ENCODE results near the gene TSPOAP1. TPM values are rescaled to one million over a fixed set of nuclear protein-coding genes. Genes with fewer than 3 reads are reported as not detected.

Gene TSPOAP1
- total RNA-seq (2016; rRNA removed; fragmentation: Illumina TruSeq; extraction: Trizol) (not detected in 2 replicates), polyA plus RNA-seq (2011; rRNA removed) (0.25 TPM in 1 of 2 replicates, not detected in the other), polyA minus RNA-seq (2011; rRNA and poly(A)+ RNA removed; ENCODE audit: low replicate concordance) (0.26 TPM in 1 of 2 replicates, not detected in the other), Bru-seq, nascent RNA (percentile 7 among the genes with signal in this experiment), BruChase-seq, experiment 1, labeled RNA remaining after a 6-hour chase (percentile 12 among the genes with signal in this experiment), BruChase-seq, experiment 2, labeled RNA remaining after a 2-hour chase (percentile 9 among the genes with signal in this experiment)
- not detected in 2 replicates for total RNA-seq (2016; cell fraction: cytosol; rRNA removed; fragmentation: Illumina TruSeq; extraction: Trizol; ENCODE audit: low read depth)
- total RNA-seq (2016; cell fraction: insoluble cytoplasmic fraction; rRNA removed; fragmentation: Illumina TruSeq; extraction: Trizol), result not detected in 2 replicates
- total RNA-seq (2016; cell fraction: membrane; rRNA removed; fragmentation: Illumina TruSeq; extraction: Trizol), result not detected in 2 replicates
- total RNA-seq (2016; cell fraction: nucleus; rRNA removed; fragmentation: Illumina TruSeq; extraction: Trizol), result not detected in 2 replicates
- 0.03 TPM in 1 of 2 replicates, not detected in the other for polyA plus RNA-seq (2011; cell fraction: cytosol; rRNA removed)
- polyA plus RNA-seq (2011; cell fraction: nucleus; rRNA removed), result 0.09 and 0.50 TPM in 2 replicates
- polyA plus RNA-seq (2012), result 0.03 TPM in 1 of 2 replicates, not detected in the other
- polyA plus RNA-seq (2016; cell fraction: cytosol; fragmentation: Illumina TruSeq; extraction: Trizol; ENCODE audit: low read depth), result not detected in 2 replicates
- polyA plus RNA-seq (2016; cell fraction: insoluble cytoplasmic fraction; fragmentation: Illumina TruSeq; extraction: Trizol; ENCODE audit: low read depth), result not detected in 2 replicates
- polyA plus RNA-seq (2016; cell fraction: membrane; fragmentation: Illumina TruSeq; extraction: Trizol; ENCODE audit: low read depth), result not detected in 2 replicates
- polyA plus RNA-seq (2016; cell fraction: nucleus; fragmentation: Illumina TruSeq; extraction: Trizol; ENCODE audit: insufficient read depth, low read depth), result not detected in 2 replicates
- not detected in 2 replicates for polyA minus RNA-seq (2011; cell fraction: cytosol; rRNA and poly(A)+ RNA removed)
- polyA minus RNA-seq (2011; cell fraction: nucleus; rRNA and poly(A)+ RNA removed), result under 0.01 TPM in 1 of 2 replicates, not detected in the other
- long read RNA-seq, experiment 1, result 0 reads
- long read RNA-seq, experiment 2, result 0 reads

GRCh38 chr17:58328195-58329034, at the start of gene TSPOAP1:
TSS of gene TSPOAP1 (minus strand) at chr17:58328795. CDS start at chr17:58327920, 875 bp downstream.
- WGBS (ENCODE audit: low lambda C conversion rate), result 36% methylated on average over 19 of the region's 23 CpGs
- POLR2A ChIA-PET, result interaction anchor here (1.0 to 1.6 kb wide), 2 partner anchors 8 to 23 kb away, joined by 5 to 7 read pairs; partner anchors contain the start of gene SUPT4H1
- CTCF ChIA-PET (ENCODE audit: low intra/inter-chr PET ratio, low total read pairs), result no interaction called here
- no TSS peak for BruUV-seq (replicated peaks)
- no peak for FAIRE-seq
- no peak for DNase-seq (ENCODE audit: low spot score)
- Histone ChIP-seq H3K4me3 (replicated peaks in 1 of 3; ENCODE audit: insufficient read depth in 1 of 3, low read depth in 2 of 3, low read length in 3 of 3) (no peak within 1 kb of the TSS; a peak in 1 of 6 replicates), H2AFZ (ENCODE audit: low read length) (no peak within 1 kb of the TSS), H3K4me2 (ENCODE audit: low read depth, low read length) (peak within 1 kb of the TSS; percentile 13; the same call in 1 of the 2 replicates), H3K36me3 (replicated peaks in 1 of 2; ENCODE audit: control insufficient read depth in 1 of 2, insufficient read depth in 2 of 2, low read length in 2 of 2) (no peaks in the 10 kb centered on the region), H3K27ac (ENCODE audit: extremely low read length, insufficient read depth, low read length) (no peak within 1 kb of the TSS), H3K27me3 (ENCODE audit: control insufficient read depth in 1 of 2, insufficient read depth in 2 of 2, low read length in 2 of 2) (peaks cover 17 to 57% of the 10 kb centered on the region in 2 experiments), H3K9ac (ENCODE audit: insufficient read depth, low read depth, low read length) (no peak within 1 kb of the TSS), H3K9me3 (ENCODE audit: low read length) (no peaks in the 10 kb centered on the region), H4K20me1 (ENCODE audit: insufficient read depth, low read length) (no peaks in the 10 kb centered on the region), H3K4me1 (ENCODE audit: insufficient read depth, low read length) (peaks cover 29% of the 10 kb centered on the region), H3K79me2 (ENCODE audit: insufficient read depth, low read length) (no peaks in the 10 kb centered on the region)
- ATAC-seq, result no peak
- intact Hi-C loops (cut with micrococcal nuclease; ENCODE audit: unreplicated experiment), result no loop called here
- in situ Hi-C loops (cut with HindIII; ENCODE audit: extremely low pct_ligation_motif_present, low pct_unique_long_range_greater_than_20kb), result no loop called here
- TF ChIP-seq ZNF646 (CRISPR knock-in tag; IDR thresholded peaks at IDR 0.05) (0 out of 2 replicates have a peak, but pooled peaks have one; percentile 45), NFE2L1 (CRISPR knock-in tag; IDR thresholded peaks at IDR 0.05; ENCODE audit: borderline replicate concordance) (no peak), MTF2 (CRISPR knock-in tag; IDR thresholded peaks at IDR 0.05; ENCODE audit: borderline replicate concordance) (peak; percentile 32; the same call in 1 of the 2 replicates), MAFG (CRISPR knock-in tag; IDR thresholded peaks at IDR 0.05) (0 out of 2 replicates have a peak, but pooled peaks have one; percentile 25), ZNF264 (CRISPR knock-in tag; IDR thresholded peaks at IDR 0.05) (no peak), RBM39 (IDR thresholded peaks at IDR 0.05; ENCODE audit: low read depth, low read length, poor library complexity, severe bottlenecking) (peak; percentile 22), SMAD1 (CRISPR knock-in tag; IDR thresholded peaks at IDR 0.05; ENCODE audit: borderline replicate concordance, low read depth) (no peak), SP2 (CRISPR knock-in tag; IDR thresholded peaks at IDR 0.05) (0 out of 2 replicates have a peak, but pooled peaks have one; percentile 21), ZNF572 (CRISPR knock-in tag; IDR thresholded peaks at IDR 0.05) (0 out of 2 replicates have a peak, but pooled peaks have one; percentile 23), FOXA3 (CRISPR knock-in tag; IDR thresholded peaks at IDR 0.05) (no peak), ZNF20 (CRISPR knock-in tag; IDR thresholded peaks at IDR 0.05) (no peak)

Data from HepG2 (cell line).